Stimulated activated CD4-positive, alpha-beta T cell treated with anti-CD3 and anti-CD28 coated beads, Interleukin-4, amount 100 ng/mL, for 4 hours (primary cell): ENCODE measurements around the gene AJAP1.

Source experiments
- DNase-seq, 2 experiments: peaks; one replicate each; pipeline ENCODE4 v3.0.0-alpha.2; 2020

The AJAP1 gene

DNA sequence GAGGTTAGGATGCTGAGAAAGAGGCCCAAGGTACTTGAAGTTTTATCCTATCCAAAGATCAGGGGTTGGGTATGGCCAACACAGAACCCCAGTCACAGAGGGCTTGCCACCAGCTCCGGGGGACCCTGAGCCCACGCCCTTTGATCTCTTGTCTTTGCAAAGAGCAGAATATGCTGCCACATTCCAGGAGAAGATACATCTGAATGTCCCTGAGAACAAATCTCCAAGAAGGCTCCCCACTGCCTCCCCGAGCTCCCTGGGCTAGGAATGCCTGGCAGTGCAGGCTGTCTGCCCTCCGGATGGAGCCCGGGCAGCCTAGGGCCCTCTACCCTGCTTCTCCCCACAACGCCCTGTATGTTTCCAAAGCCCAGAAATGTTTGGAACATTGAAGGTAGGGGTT, 49.2 kb downstream of the AJAP1 start:
- no peak for DNase-seq

DNA sequence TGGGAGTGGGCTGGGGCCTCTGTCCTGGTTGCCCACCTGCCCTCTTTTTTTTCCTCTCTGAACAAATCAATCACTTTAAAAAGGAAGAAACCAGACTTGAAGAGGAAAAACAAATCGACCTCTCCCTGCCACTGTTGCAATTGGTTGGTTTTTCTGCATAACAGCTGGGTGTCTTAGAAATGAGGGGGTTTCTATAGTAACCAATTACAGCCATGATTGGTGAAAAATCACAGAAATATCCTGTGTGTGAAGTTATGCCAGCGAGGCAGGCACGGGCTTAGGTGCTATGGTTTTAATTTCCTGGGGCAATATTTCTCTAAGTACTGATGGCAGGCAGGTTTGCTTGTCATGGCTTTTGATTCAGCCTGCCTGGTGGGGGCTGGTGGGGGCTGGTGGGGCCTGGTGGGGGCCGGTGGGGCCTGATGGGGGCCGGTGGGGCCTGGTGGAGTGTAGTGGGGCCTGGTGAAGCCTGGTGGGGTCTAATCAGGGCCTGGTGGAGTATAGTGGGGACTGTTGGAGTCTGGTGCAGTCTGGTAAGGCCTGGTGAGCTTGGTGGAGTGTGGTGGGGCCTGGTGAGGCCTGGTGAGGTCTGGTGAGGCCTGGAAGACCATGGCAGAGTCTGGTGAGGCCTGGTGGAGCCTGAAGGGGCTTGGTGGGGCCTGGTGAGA, 54.6 kb downstream of the AJAP1 start:
- no peak for DNase-seq

DNA sequence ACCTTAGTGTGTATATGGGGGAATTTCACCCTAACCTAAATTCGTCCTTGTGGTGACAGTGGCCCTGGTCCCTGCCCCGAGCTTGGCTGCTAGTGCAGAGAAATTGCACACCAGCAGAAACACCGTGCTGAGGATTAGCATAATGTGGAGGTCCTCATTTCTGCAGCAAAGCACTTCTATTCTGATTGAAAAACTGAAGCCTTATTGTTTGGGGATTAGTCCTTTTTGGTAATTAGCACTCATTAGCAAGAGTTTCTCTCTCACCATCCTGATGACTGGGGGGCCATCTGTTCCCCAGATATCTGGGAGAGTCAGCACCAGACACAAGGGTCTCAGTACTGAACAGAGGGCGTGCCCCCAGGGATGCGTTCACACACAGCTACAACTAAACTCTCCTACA, 55.2 kb downstream of the AJAP1 start:
- DNase-seq, result no peak

DNA sequence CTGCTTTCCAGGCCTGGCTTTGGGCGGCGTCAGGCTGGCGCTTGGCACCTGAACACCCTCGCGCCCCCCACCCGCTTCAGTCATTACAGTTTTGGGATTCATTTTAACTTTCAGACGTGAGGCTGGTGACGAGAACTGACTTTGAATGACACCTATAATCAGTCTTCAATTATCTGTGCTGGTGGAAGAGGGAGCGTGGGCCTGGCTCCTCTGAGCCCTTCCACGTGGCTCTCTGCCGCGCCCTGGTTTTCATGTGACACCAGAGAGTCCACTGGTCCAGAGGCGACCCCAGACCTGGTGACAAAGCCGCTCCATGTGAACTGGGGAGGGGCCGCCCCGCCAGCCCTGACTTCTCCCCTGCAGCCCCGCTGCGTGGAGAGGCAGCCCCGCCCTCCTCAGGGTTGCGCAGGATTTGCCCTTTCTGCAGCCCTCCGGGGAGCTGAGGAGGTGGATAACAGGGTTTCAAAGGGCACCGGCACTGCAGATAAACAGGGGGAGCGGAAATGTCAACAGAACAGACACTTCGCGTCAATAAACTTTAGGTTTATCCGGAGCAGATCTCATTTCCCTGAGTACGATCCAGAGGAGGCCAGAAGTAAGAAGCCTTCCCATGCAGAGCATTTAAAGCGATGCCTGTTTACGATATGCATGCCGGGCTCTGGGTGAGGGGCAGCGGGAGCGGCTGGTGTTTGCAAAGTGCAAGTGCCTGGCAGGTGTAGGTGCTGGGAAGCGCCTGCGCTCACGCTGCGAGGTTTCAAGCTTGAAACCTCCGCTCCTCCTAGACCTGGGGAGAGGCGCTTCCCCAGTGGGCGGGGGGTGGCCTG, 56.4 kb downstream of the AJAP1 start:
- no peak for DNase-seq

DNA sequence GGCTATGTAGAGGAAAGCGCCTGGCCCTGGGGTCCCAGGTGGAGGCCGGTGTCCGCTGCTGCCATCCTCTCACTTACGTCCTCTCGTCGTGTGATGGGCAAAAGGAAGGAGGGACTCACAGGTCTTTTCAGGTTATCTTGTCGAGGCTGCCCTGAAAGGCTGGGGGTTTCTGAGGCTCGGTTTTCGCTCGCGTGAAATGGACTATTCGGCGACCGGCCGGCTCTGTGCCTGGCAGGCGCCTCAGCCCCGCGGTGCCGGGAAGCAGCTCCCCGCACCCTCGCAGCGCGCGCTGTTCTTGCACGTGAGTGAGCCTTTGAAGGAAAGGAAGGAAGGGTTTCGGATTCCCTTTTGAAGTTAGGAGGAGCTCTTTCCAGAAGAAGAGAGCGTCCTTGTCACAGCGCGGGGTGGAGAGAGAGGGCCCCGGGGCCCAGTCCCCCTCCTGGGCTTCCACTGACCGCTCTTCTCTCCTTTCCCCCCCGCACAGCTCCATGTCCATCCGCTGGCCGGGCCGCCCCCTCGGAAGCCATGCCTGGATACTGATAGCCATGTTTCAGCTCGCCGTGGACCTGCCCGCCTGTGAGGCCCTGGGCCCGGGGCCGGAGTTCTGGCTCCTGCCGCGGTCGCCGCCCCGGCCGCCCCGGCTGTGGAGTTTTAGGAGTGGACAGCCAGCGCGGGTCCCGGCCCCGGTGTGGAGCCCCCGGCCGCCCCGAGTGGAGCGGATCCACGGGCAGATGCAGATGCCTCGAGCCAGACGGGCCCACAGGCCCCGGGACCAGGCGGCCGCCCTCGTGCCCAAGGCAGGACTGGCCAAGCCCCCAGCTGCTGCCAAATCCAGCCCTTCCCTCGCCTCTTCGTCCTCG, 57.2 kb downstream of the AJAP1 start:
- no peak for DNase-seq

DNA sequence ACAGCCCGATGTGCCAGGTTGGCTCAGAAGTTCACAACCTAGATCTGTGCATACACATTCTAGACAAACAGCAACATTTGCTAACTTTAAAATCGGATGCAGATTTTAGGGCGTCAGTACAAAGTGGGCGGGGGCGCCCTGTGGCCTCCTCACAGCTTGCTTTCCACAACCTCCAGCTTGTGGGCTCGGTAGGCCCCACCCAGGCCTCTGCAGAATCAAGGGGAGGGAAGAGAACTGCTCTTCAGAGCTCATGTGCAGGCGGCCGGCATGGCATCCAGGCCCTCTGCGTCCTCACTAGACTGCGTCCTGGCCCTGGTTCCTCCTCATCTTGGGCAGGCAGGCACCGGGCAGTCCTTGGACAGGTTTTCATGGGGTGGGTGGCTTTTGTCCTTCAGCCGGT, 59.3 kb downstream of the AJAP1 start:
- no peak for DNase-seq

DNA sequence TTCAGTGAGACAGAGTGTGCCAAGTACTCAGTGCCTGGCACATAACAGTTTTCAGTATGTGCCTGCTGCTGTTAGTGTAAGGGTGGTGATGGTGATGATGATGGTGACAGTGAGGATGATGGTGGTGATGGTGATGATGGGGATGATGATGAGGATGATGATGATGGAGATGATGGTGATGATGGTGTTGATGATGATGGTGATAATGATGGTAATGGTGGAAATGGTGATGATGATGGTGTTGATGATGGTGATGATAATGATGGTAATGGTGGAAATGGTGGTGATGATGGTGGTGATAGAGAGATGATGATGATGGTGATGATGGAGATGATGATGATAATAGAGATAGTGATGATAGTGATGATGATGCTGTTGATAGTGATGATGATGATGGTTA, 62.0 kb downstream of the AJAP1 start:
- no peak for DNase-seq

DNA sequence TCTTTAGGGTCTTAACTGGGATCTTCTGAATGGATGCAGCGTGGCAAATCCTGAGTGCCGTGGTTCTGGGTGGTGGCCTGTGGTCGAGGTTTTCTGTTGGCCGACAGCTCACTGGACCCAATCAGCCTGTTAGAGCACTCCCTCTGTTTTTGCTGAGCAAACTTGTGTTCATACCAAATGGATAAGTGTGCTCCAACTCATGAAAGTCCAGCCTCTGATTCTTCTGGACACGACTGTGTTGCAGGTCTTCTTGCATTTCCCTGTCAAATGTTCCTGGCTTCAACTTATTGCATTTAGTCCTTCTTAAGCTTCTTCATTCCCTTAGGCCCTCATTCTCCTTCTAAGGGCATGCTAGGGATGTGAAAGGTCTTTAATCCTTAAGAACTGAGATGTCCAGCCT, 63.7 kb downstream of the AJAP1 start:
- no peak for DNase-seq

DNA sequence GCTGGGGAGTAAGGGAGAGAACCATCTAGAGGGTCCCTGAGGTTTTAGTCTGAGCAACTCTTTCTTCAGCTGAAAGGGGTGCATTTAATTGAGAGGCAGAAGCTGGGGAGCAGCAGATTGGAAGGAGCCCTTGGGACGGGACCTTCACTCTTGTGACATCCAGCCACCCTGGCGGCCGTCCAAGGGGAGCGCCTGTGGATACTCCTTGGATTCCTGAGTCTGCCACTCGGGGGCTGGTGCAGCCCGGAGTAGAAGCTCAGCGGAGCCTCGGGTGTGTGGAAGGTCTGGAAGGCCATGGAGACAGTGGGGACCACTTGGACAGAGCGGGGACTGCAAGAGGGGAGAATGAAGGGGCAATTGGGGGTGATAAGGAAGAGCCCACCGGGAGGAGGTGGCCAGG, 68.7 kb downstream of the AJAP1 start:
- no peak for DNase-seq

DNA sequence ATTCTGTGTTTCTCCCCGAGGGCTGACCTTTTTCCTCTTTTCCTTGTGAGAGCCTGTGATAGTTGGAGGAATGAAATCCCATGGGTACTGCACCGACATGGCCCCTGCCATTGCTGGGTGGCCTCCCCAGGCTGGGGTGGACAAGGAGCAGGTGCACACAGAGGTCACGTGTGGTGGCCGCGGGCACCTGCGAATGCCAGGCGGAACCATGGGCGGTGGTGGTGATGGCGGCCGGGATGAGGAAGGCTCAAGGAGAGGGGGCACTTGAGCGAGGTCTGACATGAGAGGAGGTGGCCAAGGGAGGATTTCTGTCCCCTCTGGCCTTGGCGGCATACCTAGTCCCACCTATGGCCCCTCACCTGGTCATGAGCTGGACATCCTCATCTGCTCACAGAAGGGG, 69.6 kb downstream of the AJAP1 start:
- DNase-seq, result no peak

DNA sequence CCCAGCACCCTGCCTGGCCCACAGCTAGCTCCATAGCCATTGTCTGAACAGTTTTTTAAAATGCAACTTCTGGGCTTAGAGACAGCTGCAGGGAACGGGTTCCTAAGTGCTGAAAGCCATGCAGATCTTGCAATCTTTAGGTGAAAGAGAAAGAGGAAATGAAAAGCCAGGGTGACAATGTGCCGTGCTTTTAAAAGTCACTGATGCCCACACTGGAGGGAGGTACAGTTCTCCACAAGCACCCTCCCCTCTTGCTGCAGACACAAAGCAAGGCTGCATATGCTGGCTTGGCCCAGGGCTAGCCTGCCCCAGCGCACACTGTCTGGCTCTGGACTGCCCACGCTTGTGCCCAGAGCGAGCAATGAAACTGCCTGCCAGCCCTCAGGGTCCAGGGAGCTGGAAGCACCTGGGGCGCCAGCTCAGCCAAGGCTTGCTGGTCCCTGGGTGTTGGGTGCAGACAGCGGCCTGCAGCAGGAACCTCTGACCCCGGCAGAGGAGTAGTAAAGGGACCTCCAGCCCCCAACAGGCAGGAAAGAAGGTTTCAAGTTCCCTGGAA, 70.4 kb downstream of the AJAP1 start:
- no peak for DNase-seq

DNA sequence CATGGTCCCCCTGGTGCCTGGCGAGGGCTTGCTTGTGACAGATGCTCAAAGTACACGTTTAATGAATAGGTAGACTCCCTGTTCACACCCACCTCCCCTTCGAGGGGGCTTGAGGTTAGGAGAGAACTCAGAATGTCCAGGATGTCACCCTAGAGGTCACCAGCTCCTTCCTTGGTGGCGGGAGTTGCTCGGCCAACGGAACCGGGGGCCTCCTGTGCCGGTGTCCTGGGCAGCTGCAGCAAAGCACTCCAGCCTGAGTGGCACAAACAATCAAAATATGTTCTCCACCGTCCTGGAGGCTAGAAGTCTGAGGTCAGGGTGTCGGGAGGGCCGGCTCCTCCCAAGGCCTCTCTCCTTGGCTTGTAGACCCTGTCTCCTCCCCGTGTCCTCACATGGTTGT, 71.0 kb downstream of the AJAP1 start:
- DNase-seq, result no peak

DNA sequence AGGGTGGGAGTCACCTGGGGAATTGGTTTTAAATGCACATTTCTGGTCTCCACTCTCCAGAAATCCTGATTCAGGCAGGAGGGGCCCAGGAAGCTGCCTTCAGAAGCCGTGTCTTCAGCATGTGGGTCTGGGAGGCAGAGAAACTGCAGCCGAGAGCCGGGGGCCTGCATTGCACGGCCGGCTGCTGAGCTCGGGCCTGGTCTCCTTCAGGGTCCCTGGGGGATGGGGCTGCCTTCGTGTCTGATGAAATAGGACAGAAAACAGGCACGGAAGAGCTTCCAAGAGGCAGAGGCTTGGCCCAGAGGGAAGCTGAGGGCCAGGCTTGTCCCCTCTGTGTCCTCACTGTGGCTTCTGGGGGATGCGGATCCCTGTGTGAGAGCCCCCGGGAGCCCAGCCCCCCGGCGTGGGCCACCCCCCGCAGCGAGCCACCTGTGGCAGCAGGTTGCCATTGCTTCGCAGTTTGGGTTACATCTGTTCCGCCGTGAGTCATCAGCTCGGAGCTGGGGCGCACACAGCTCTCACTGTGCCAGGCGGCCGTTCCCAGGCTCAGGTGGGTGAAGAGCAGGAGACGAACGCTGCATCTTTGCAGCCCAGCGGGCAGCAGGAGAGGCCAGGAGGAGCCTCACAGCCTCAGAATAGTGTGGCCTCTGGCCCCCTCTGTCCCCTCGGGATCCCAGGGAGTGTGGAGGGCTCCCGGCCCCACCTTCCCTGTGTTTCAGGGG, 72.4 kb downstream of the AJAP1 start:
- no peak for DNase-seq

DNA sequence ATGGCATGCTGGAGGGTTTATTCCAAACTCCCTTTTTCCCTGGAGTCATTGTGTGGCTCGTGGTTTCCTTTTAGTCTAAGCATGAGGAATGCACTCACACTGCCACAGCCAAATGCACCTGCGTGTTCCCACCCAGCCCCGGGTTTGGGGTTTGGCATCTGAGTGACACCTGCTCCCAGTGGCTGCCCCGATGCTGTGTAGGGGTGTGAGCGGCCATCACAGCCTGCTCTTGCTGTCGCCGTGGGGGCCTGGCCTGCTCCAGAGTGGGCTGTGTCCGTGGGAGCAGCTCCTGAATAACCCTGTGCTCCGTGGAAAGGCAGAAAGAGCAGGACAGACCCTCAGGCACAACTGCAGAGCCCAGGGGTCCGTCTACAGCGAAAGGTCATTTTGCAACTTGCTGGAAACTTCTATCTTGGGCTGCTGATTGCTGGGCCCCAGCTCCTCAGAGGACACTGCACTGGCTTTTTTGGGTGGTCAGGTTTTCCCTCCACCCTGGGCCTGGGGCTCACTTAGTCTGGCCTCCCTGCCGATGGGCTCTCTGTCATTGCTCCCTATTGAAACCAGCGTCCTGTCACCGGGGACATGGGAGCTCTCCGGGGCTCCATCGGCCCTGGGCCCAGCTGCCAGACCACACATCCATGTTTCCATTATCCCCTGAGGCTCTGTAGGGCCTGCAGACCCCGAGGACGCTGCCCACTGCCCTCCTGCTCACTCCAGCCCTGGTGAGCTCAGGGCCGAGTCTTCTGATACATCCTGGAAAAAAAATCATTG, 74.1 kb downstream of the AJAP1 start:
- no peak for DNase-seq

DNA sequence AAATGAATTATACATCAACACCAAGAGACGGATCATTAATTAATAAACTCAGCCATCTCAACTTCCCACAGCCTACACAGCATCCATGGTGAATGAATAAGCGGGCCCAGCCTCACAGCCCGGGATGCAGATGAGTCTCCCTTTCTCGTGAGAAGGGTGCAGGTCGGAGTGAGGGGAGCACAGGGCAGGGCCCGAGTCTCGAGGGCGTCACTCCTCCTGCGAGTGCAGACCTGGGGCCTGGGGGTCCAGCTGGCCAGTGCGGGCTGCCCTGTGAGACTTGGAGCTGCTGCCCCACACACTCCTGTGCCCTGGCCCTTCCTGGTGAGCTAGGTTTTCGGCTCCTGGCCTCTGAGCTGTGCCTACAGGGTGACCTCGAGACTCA, 74.7 kb downstream of the AJAP1 start:
- DNase-seq, result no peak

DNA sequence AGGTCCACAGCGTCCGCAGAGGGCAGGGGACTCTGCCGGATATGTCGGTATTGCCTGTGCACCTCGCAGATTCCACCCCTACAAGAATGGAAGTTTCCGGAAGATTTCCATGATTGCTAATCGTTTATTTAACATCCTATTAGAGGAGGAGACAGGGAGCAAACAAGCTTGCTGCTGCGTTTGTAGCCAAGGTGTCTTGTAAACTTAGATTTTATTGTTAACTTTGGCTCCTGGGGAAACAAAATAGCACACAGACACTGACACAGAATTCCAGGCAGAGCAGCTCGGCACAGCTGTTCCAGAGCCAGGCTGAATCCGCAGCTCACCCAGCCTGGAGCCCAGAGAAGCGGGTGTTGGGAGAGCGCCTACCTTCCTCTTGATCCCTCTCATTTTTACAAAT, 75.7 kb downstream of the AJAP1 start:
- DNase-seq, result no peak

DNA sequence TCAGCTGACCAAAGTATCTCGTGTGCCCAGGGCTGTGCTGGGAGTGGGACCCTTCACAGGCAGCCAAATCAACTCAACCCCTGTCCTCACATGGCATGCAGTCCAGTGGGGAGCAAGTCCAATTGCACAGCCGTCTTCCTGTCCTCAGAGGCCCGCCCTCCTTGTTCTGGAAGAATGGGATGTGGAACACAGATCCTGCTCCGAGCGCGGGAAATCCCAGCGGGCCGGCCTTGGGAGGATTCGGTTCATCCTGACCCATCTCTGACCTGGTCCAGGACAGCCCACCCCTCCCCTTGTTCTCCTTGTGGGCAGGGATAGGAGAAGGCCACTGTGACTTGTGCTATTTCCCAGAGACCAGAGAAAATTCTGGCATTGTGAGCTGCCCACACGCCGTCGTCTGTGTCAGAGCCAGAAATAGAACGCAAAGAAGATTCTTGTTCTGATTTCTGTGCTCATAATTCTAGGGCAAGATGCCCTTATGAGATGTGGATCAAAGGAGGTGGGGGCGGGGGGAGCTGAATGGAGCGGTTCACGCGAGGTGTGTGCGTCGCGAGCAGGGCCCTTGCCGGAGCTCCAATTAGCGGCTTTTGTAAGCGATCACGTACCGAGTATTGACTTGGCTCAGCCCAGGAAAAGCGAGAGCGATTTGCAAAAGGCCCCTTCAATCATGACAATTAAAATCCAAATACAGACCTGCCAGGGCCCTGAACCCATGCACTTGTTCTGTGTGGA, 79.2 kb downstream of the AJAP1 start:
- DNase-seq, result no peak

DNA sequence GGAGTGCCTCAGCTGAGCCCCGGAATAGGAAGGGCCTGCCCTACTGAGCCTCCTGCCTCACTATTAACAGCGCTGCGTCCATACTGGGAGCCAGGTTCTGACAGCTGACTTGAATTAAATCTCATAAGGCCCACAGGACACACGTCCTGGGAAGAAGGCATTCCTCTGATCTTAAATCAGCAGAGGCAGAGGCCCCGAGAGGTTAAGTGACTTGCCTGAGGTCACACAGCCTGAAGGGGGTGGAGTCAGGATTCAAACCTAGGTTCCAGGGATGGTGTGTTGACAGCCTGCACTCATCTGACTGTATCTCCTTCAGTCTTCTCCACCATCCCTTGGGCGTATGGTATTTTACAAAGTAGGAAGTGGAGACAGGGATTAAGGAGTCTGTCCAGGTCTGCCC, 79.8 kb downstream of the AJAP1 start:
- DNase-seq, result no peak

DNA sequence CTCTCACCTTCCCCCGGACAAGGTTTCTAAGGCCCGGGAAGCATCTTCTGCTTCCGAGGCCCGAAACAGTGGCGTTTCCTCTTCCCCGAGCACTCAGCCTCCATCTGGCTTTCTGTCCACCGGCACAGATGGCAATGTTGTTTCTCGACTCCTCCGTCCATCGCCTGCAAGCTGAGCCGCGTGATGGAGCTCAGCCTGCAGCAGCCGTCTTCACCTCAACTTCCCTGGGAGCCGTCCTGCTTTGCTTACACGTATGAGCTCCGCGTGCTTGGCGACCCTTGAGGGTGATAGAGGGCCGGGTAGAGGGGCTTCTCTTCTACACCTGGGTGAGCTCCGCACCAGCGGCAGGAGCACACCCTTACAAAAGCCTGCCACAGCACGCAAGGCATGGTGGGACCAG, 80.4 kb downstream of the AJAP1 start:
- no peak for DNase-seq

DNA sequence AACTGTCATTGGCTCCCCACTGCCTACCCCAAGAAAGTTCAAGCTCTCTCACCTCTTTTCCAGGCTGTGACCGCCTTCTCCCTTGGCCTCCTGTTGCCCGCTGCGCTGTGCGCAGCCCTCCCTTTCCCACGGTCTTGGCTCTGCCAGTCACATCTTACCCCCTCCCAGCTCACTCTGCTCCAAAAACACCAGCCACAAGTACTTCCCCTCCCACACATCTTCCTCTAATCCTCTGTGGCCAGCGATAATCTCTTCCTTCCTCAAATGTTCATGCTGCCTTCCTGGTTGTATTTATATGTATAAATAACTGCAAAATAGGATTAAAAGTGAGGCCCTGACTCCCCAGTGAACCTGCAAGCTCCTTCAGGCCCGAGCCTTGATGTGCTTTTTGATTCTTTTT, 81.8 kb downstream of the AJAP1 start:
- DNase-seq, result no peak

DNA sequence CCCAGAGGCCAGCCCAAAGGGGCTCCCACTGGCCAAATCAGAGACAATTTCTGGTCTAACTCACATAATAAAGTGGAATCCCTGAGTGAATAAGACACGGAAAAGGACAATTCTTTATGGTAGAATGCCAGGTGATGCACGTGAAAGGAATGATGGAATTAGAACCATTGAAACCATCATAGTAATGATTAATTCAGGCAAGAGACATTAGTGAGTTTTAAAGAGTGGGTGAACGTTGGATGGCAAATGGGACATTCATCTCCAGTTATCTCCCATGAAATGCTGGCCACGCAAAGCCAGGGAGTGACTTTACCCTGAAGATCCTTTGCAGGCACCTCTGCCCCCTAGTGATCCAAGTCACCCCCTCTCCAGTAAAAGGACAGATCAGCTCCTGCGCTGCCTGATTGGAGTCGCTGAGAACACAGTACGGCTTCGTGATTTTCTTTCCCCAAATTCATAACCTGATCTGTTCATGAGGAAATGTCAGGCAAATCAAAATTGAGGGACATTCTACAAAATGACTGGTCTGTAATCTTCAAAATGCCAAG, 87.5 kb downstream of the AJAP1 start:
- DNase-seq, result no peak
